ENCODE results near the gene AKAP7. TPM values are rescaled to one million over a fixed set of nuclear protein-coding genes. Genes with fewer than 3 reads are reported as not detected.
"Not testable (repeated sequence)": the region's sequence is repeated elsewhere in the genome, so short reads cannot be mapped to it uniquely, and the experiment has no call there.

AKAP7 gene
- total RNA-seq, 5 donors from 2014 or later (not counting 1 experiment from before 2014, with no cell fraction given), result 9.4 to 14.0 (median 11.5) TPM

DNA sequence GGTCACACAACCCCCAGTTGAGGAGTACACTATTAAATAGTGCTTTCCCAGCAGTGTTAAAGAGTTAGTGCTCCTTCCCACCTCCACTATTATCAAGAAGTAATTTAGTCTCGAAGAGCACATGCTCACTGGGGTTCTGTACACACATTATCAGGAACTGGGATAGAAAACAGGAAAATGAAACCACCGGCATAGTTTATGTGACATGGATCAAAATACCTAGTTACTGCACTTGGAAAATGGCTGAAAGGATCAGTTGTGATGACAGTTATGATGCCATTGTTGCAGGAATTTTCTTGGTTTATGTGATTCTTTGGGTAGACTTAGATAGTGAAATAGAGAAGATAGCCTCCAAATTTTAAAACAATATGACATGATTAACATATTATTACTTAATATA, 152.9 kb downstream of the AKAP7 start:
- CTCF ChIA-PET, result no interaction called here
- Histone ChIP-seq H3K36me3 (ENCODE audit: control insufficient read depth in 2 of 2, extremely low read depth in 1 of 2, insufficient read depth in 1 of 2, low read length in 1 of 2) (peaks cover 0 to 3% of the 10 kb centered on the region in 2 donors), H3K4me3 (ENCODE audit: control insufficient read depth in 1 of 2, extremely low read depth in 1 of 2, low read length in 1 of 2) (no peak overlapping the region), H3K4me1 (ENCODE audit: control insufficient read depth in 1 of 2, extremely low read depth in 1 of 2, insufficient read depth in 2 of 2, low read length in 2 of 2) (peaks cover 10 to 26% of the 10 kb centered on the region in 2 experiments), H3K9me3 (no peaks in the 10 kb centered on the region), H3K27ac (ENCODE audit: low read length) (no peak overlapping the region), H3K27me3 (replicated peaks in 1 of 2; ENCODE audit: control insufficient read depth in 2 of 2, extremely low read depth in 1 of 2, insufficient read depth in 2 of 2, low read length in 1 of 2) (no peaks in the 10 kb centered on the region)
- H3K9me3 Mint-ChIP-seq, result no peaks in the 10 kb centered on the region
- no peak for DNase-seq
- H3K27ac Mint-ChIP-seq, result peak overlapping the region in 1 of 2 donors; percentile 16
- H3K36me3 Mint-ChIP-seq, result peaks cover 34% of the 10 kb centered on the region
- H3K27me3 Mint-ChIP-seq, result no peaks in the 10 kb centered on the region
- H3K4me1 Mint-ChIP-seq, result peaks cover 35 to 46% (median 37%) of the 10 kb centered on the region in 3 donors
- H3K4me3 Mint-ChIP-seq, result no peak overlapping the region
- ATAC-seq (replicated peaks in 1 of 4), result no peak
- 92% methylated on average over 2 of the region's 2 CpGs for WGBS (ENCODE audit: insufficient coverage)
- POLR2A ChIA-PET, result no interaction called here

- no peak for DNase-seq
- Histone ChIP-seq H3K27me3 (replicated peaks in 1 of 2; ENCODE audit: control insufficient read depth in 2 of 2, extremely low read depth in 1 of 2, insufficient read depth in 2 of 2, low read length in 1 of 2) (no peaks in the 10 kb centered on the region), H3K27ac (ENCODE audit: low read length) (no peak overlapping the region), H3K4me1 (ENCODE audit: control insufficient read depth in 1 of 2, extremely low read depth in 1 of 2, insufficient read depth in 2 of 2, low read length in 2 of 2) (peaks cover 12 to 14% of the 10 kb centered on the region in 2 experiments), H3K9me3 (no peaks in the 10 kb centered on the region), H3K36me3 (ENCODE audit: control insufficient read depth in 2 of 2, extremely low read depth in 1 of 2, insufficient read depth in 1 of 2, low read length in 1 of 2) (no peaks in the 10 kb centered on the region), H3K4me3 (ENCODE audit: control insufficient read depth in 1 of 2, extremely low read depth in 1 of 2, low read length in 1 of 2) (no peak overlapping the region)
- Mint-ChIP-seq H3K27me3 (no peaks in the 10 kb centered on the region), H3K36me3 (peaks cover 18% of the 10 kb centered on the region), H3K27ac (peak overlapping the region in 1 of 2 donors; percentile 61), H3K4me1 (peaks cover 28 to 40% (median 34%) of the 10 kb centered on the region in 3 donors), H3K9me3 (no peaks in the 10 kb centered on the region), H3K4me3 (no peak overlapping the region)
- ATAC-seq (replicated peaks in 1 of 4), result no peak
- POLR2A ChIA-PET, result interaction anchor here in 1 of 2 donors (0.7 kb wide), 1 partner anchor 29 kb away, joined by 15 read pairs; no protein-coding TSS in a partner anchor
- CTCF ChIA-PET, result interaction anchor here in 1 of 2 donors (0.6 kb wide), 1 partner anchor 206 kb away, joined by 4 read pairs; no protein-coding TSS in a partner anchor
- 100% methylated on average over 1 of the region's 4 CpGs for whole genome bisulfite sequencing (ENCODE audit: insufficient coverage)
Observed at GRCh38 chr6:131290955-131291354, 155.7 kb downstream of the AKAP7 start.

DNA sequence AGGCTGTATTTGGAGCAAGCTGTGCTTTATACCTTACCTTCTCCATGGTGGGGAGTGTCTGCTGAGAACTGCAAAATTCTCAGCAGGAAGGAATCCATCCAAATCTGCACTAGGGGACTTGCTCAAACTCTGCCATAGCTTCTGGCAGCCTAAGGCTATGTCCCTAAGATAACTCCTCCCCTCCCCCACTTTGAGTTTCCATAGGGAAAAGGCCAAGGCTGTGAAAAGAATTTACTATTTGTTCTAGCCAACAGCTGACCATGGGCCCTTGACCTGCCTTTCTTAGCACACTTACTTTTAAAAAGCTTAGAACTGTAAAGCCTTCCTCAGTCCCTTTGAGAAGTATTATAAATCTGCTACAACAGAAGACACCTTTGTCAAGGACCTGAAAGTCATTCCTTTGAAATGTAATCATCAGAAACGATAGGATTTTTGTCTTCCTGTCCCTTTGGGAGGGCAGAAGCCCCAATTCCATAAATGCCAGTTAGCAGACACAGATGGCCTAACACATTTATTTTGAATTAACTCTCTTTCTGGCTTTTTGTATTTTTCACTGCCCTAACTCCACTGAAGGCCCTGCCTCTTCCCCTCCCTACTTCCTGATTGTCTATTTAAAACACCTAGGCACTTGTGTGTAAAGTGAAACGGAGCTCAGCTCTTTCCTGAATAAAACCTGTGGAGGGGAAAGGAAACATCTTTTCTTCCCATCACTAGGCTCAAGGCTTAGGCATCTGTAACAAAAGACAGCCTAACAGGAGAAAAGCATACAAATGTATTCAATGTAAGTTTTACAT, 157.1 kb downstream of the AKAP7 start:
- H3K4me3 Mint-ChIP-seq, result peak overlapping the region in 1 of 3 donors; percentile 63
- peak overlapping the region; percentile 24 for H3K27ac ChIP-seq (ENCODE audit: low read length)
- H3K9me3 Mint-ChIP-seq, result no peaks in the 10 kb centered on the region

DNA sequence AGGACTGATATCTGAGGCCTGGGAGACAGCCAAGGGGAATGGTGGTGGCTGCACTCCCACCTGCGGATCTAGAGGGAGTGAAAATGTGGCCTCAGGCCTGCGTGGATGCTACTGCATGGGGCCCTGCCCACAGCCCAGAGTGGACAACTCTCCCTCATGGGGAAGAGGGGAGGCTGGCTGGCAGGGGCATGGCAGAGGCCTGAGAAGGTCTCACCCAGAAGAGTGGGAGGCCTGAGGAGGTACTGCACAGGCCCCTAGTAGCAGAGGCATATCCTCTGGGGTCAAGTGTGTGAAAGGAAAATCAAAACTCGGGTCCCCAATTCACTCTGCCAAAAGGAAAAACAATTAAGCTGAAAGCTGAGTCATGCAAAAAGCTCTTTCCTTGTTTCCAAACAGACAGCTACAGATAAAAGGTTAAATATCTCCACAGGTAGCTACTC, 158.2 kb downstream of the AKAP7 start:
- DNase-seq (no peak), ATAC-seq (replicated peaks in 1 of 4) (peak in 1 of 4 experiments; percentile 36)
- Histone ChIP-seq H3K4me1 (ENCODE audit: control insufficient read depth in 1 of 2, extremely low read depth in 1 of 2, insufficient read depth in 2 of 2, low read length in 2 of 2) (peaks cover 12 to 14% of the 10 kb centered on the region in 2 experiments), H3K27me3 (replicated peaks in 1 of 2; ENCODE audit: control insufficient read depth in 2 of 2, extremely low read depth in 1 of 2, insufficient read depth in 2 of 2, low read length in 1 of 2) (no peaks in the 10 kb centered on the region), H3K9me3 (no peaks in the 10 kb centered on the region), H3K36me3 (ENCODE audit: control insufficient read depth in 2 of 2, extremely low read depth in 1 of 2, insufficient read depth in 1 of 2, low read length in 1 of 2) (no peaks in the 10 kb centered on the region), H3K27ac (ENCODE audit: low read length) (no peak overlapping the region), H3K4me3 (ENCODE audit: control insufficient read depth in 1 of 2, extremely low read depth in 1 of 2, low read length in 1 of 2) (no peak overlapping the region)
- Mint-ChIP-seq H3K36me3 (peaks cover 6% of the 10 kb centered on the region), H3K27me3 (no peaks in the 10 kb centered on the region), H3K4me3 (no peak overlapping the region), H3K4me1 (peaks cover 25 to 33% (median 27%) of the 10 kb centered on the region in 3 donors), H3K9me3 (no peaks in the 10 kb centered on the region), H3K27ac (peak overlapping the region; percentile 80 to 82)
- WGBS (ENCODE audit: insufficient coverage), result 80% methylated on average over 1 of the region's 3 CpGs
- ChIA-PET POLR2A (interaction anchor here (0.6 to 1.3 kb wide), 3 partner anchors 11 to 545 kb away, joined by 4 to 5 read pairs (median 5); no protein-coding TSS in a partner anchor), CTCF (interaction anchor here (0.7 kb wide), 2 partner anchors 9 to 18 kb away, joined by 3 to 5 read pairs; no protein-coding TSS in a partner anchor)

More for the DNA sequence above, 157.1 kb downstream of the AKAP7 start:
- Mint-ChIP-seq H3K36me3 (peaks cover 14% of the 10 kb centered on the region), H3K27ac (peak overlapping the region; percentile 80 to 82), H3K4me1 (peaks cover 28 to 35% (median 28%) of the 10 kb centered on the region in 3 donors), H3K27me3 (no peaks in the 10 kb centered on the region)
- WGBS (ENCODE audit: insufficient coverage), result no CpG with 5 or more reads among the region's 2 CpGs
- ChIA-PET CTCF (interaction anchor here (0.6 kb wide), 2 partner anchors 16 to 48 kb away, joined by 3 read pairs; no protein-coding TSS in a partner anchor), POLR2A (interaction anchor here in 1 of 2 donors (0.6 to 1.3 kb wide), 2 partner anchors 10 to 46 kb away, joined by 3 to 5 read pairs; no protein-coding TSS in a partner anchor)
- no peaks in the 10 kb centered on the region for H3K36me3 ChIP-seq (ENCODE audit: control insufficient read depth in 2 of 2, extremely low read depth in 1 of 2, insufficient read depth in 1 of 2, low read length in 1 of 2)
- no peaks in the 10 kb centered on the region for H3K27me3 ChIP-seq (replicated peaks in 1 of 2; ENCODE audit: control insufficient read depth in 2 of 2, extremely low read depth in 1 of 2, insufficient read depth in 2 of 2, low read length in 1 of 2)
- peaks cover 12 to 14% of the 10 kb centered on the region in 2 experiments for H3K4me1 ChIP-seq (ENCODE audit: control insufficient read depth in 1 of 2, extremely low read depth in 1 of 2, insufficient read depth in 2 of 2, low read length in 2 of 2)
- H3K4me3 ChIP-seq (ENCODE audit: control insufficient read depth in 1 of 2, extremely low read depth in 1 of 2, low read length in 1 of 2), result no peak overlapping the region
- DNase-seq, result no peak
- H3K9me3 ChIP-seq, result no peaks in the 10 kb centered on the region
- peak in 3 of 4 experiments; percentile 37 to 57 (median 43) for ATAC-seq (replicated peaks in 1 of 4)

DNA sequence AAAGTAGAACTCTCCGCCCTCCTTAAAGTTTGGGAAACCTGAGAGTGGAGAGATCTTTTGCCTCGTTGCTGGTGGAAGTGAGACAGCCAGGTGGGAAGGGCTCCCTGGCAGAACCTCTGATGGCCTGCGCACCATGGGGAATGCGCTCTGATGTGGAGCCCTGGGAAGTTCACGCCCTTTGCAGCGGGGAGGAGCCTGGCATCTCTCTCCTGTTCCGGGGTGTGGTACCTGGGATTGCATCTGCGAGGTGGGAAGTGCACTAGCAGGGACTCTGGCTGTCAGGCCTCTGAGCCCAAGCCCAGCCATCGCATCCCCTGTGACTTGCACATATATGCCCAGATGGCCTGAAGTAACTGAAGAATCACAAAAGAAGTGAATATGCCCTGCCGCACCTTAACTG, 159.8 kb downstream of the AKAP7 start:
- ChIA-PET POLR2A (no interaction called here), CTCF (no interaction called here)
- H3K27ac ChIP-seq (ENCODE audit: low read length), result no peak overlapping the region
- H3K9me3 ChIP-seq, result no peaks in the 10 kb centered on the region
- H3K4me1 Mint-ChIP-seq, result peaks cover 25 to 31% (median 27%) of the 10 kb centered on the region in 3 donors
- ATAC-seq (replicated peaks in 1 of 4) (no peak), DNase-seq (no peak)
- peaks cover 3% of the 10 kb centered on the region for H3K36me3 Mint-ChIP-seq
- H3K4me1 ChIP-seq (ENCODE audit: control insufficient read depth in 1 of 2, extremely low read depth in 1 of 2, insufficient read depth in 2 of 2, low read length in 2 of 2), result peaks cover 12 to 14% of the 10 kb centered on the region in 2 experiments
- H3K27ac Mint-ChIP-seq, result no peak overlapping the region
- H3K27me3 ChIP-seq (replicated peaks in 1 of 2; ENCODE audit: control insufficient read depth in 2 of 2, extremely low read depth in 1 of 2, insufficient read depth in 2 of 2, low read length in 1 of 2), result no peaks in the 10 kb centered on the region
- WGBS (ENCODE audit: insufficient coverage), result 98% methylated on average over 9 of the region's 10 CpGs
- H3K36me3 ChIP-seq (ENCODE audit: control insufficient read depth in 2 of 2, extremely low read depth in 1 of 2, insufficient read depth in 1 of 2, low read length in 1 of 2), result no peaks in the 10 kb centered on the region
- H3K4me3 ChIP-seq (ENCODE audit: control insufficient read depth in 1 of 2, extremely low read depth in 1 of 2, low read length in 1 of 2), result no peak overlapping the region
- H3K4me3 Mint-ChIP-seq, result no peak overlapping the region
- H3K9me3 Mint-ChIP-seq, result no peaks in the 10 kb centered on the region
- no peaks in the 10 kb centered on the region for H3K27me3 Mint-ChIP-seq

DNA sequence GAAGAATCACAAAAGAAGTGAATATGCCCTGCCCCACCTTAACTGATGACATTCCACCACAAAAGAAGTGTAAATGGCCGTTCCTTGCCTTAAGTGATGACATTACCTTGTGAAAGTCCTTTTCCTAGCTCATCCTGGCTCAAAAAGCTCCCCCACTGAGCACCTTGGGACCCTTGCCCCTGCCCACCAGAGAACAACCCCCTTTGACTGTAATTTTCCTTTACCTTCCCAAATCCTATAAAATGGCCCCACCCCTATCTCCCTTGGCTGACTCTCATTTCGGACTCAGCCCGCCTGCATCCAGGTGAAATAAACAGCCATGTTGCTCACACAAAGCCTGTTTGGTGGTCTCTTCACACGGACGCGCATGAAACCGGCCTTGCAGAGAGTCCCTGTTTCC, 165.6 kb downstream of the AKAP7 start:
- H3K27me3 ChIP-seq (replicated peaks in 1 of 2; ENCODE audit: control insufficient read depth in 2 of 2, extremely low read depth in 1 of 2, insufficient read depth in 2 of 2, low read length in 1 of 2); ATAC-seq (replicated peaks in 1 of 4); H3K4me3 ChIP-seq (ENCODE audit: control insufficient read depth in 1 of 2, extremely low read depth in 1 of 2, low read length in 1 of 2); DNase-seq; H3K27ac ChIP-seq (ENCODE audit: low read length); POLR2A ChIA-PET; H3K36me3 ChIP-seq (ENCODE audit: control insufficient read depth in 2 of 2, extremely low read depth in 1 of 2, insufficient read depth in 1 of 2, low read length in 1 of 2); H3K4me3 Mint-ChIP-seq; H3K9me3 ChIP-seq; H3K9me3 Mint-ChIP-seq; H3K27me3 Mint-ChIP-seq; H3K4me1 ChIP-seq (ENCODE audit: control insufficient read depth in 1 of 2, extremely low read depth in 1 of 2, insufficient read depth in 2 of 2, low read length in 2 of 2); H3K27ac Mint-ChIP-seq; CTCF ChIA-PET; H3K36me3 Mint-ChIP-seq: not testable (repeated sequence)
- WGBS (ENCODE audit: insufficient coverage), result 97% methylated on average over 6 of the region's 7 CpGs
- H3K4me1 Mint-ChIP-seq, result peaks cover 14 to 22% (median 19%) of the 10 kb centered on the region in 3 donors

Data from T-cell (primary cell).